Bone marrow (tissue), 2 donors: ENCODE measurements around the gene GREB1L.
"Not testable (repeated sequence)": the region's sequence is repeated elsewhere in the genome, so short reads cannot be mapped to it uniquely, and the experiment has no call there.

Experiments used
- DNase-seq, 2 donors: peaks; one replicate each; lab custom pipeline; 2025; lab: John Stamatoyannopoulos, UW

GREB1L gene

GRCh38 chr18:21306368-21306767 lies 64.3 kb downstream of the GREB1L start:
- no peak for DNase-seq

GRCh38 chr18:21307578-21307977 lies 65.5 kb downstream of the GREB1L start:
- no peak for DNase-seq

GRCh38 chr18:21309248-21309647 lies 67.2 kb downstream of the GREB1L start:
- DNase-seq = no peak

GRCh38 chr18:21311980-21312379 lies 69.9 kb downstream of the GREB1L start:
- DNase-seq = not testable (repeated sequence)

GRCh38 chr18:21313576-21313975 lies 71.5 kb downstream of the GREB1L start:
- no peak for DNase-seq

- DNase-seq = no peak
Observed at GRCh38 chr18:21314724-21315123, 72.7 kb downstream of the GREB1L start.

- not testable (repeated sequence) for DNase-seq
Observed at GRCh38 chr18:21315126-21315525, 73.1 kb downstream of the GREB1L start.

GRCh38 chr18:21315741-21316197 lies 73.7 kb downstream of the GREB1L start:
- DNase-seq = no peak

GRCh38 chr18:21316296-21316695 lies 74.3 kb downstream of the GREB1L start:
- no peak for DNase-seq

GRCh38 chr18:21321711-21322110 lies 79.7 kb downstream of the GREB1L start:
- DNase-seq = no peak

- no peak for DNase-seq
Observed at GRCh38 chr18:21327101-21327500, 85.1 kb downstream of the GREB1L start.

GRCh38 chr18:21330122-21330701 lies 88.2 kb downstream of the GREB1L start:
- no peak for DNase-seq

- DNase-seq = no peak
Observed at GRCh38 chr18:21331065-21331464, 89.0 kb downstream of the GREB1L start.

GRCh38 chr18:21335927-21336488 lies 94.0 kb downstream of the GREB1L start:
- no peak for DNase-seq

- no peak for DNase-seq
Observed at GRCh38 chr18:21336846-21337245, 94.8 kb downstream of the GREB1L start.

- no peak for DNase-seq
Observed at GRCh38 chr18:21341141-21341540, 99.1 kb downstream of the GREB1L start.

- DNase-seq = no peak
Observed at GRCh38 chr18:21342372-21342771, 100.3 kb downstream of the GREB1L start.

GRCh38 chr18:21344860-21345259 lies 102.8 kb downstream of the GREB1L start:
- DNase-seq = no peak

GRCh38 chr18:21345840-21346239 lies 103.8 kb downstream of the GREB1L start:
- no peak for DNase-seq

GRCh38 chr18:21359746-21360145 lies 117.7 kb downstream of the GREB1L start:
- no peak for DNase-seq

- DNase-seq = no peak
Observed at GRCh38 chr18:21361307-21361880, 119.4 kb downstream of the GREB1L start.

- DNase-seq = no peak
Observed at GRCh38 chr18:21362831-21363230, 120.8 kb downstream of the GREB1L start.

GRCh38 chr18:21363348-21363747 lies 121.3 kb downstream of the GREB1L start:
- no peak for DNase-seq

- DNase-seq = no peak
Observed at GRCh38 chr18:21364471-21364870, 122.4 kb downstream of the GREB1L start.
